HG02610 (cell line): Measurements from ENCODE around the gene TCF7.

ENCODE experiments used
- ATAC-seq: cut with Tn5 transposase; IDR thresholded peaks from one replicate; pipeline ENCODE4 v1.9.1; 2021; ENCODE audit warnings: mild to moderate bottlenecking, moderate library complexity; ENCODE audit not compliant: unreplicated experiment

The TCF7 gene

DNA sequence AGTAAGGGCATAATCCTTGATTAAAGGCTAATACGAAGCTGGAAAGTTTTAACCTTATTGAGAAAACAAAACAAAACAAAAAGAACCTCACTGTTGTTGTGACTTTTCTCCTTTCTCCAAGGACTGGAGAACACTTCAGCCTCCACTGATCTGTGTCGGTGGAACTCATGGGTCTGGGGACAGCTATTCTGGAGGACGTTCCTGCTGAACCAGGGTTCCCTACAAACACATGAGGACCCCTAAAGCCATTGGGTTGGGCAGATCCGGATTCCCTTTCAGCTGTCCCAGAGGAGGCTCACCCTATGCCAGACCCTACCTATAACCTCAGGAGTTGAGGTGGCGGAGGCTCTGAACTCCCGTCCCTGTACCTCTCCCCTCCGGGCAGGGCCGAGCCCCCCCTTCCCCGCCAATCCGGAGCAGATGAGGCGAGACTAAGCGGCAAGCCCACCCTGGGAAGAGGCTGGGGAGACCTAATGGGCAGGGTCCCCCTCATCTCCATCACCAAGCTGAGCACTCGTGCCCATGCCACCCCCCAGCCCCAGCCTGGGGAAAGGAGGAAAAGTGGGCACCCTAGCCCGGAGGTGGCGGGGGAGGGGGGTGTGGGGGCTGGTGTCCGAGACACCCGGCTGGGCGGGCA is 1.6 kb upstream of the TCF7 start:
- ATAC-seq, result no peak

- ATAC-seq, result no peak
Measured at GRCh38 chr5:134113363-134113889, 1.1 kb upstream of the TCF7 start.

DNA sequence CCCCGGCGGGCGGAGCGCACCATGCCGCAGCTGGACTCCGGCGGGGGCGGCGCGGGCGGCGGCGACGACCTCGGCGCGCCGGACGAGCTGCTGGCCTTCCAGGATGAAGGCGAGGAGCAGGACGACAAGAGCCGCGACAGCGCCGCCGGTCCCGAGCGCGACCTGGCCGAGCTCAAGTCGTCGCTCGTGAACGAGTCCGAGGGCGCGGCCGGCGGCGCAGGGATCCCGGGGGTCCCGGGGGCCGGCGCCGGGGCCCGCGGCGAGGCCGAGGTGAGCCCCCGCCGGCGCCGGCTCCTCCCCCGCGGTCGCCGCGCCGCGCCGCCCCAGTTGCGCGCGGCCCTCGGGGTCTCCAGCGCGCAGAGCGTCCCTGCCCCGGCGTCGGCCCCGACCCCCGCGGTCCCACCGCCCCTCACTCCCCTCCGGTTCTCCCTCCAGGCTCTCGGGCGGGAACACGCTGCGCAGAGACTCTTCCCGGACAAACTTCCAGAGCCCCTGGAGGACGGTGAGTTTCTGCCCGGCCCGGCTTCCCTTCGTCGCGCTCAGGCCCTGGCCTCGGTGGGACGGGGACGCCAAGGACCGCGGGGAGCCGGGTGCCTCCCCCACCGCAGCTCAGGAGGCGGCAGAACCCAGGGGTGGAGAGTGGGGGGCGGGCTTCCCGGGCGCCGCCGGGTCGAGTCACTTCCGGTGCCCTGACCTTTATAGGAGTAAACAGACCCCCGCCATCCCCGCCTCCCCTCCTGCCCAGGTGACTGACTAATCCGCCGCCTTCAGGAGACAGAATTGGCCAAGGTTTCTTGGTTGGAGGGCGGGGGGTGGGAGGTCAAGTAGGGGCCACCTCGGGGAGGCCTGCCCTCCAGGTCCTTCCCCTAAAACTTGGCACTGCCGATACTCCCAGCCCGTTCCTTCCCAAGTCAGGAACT is 665 bp downstream of the TCF7 start:
- ATAC-seq, result no peak

DNA sequence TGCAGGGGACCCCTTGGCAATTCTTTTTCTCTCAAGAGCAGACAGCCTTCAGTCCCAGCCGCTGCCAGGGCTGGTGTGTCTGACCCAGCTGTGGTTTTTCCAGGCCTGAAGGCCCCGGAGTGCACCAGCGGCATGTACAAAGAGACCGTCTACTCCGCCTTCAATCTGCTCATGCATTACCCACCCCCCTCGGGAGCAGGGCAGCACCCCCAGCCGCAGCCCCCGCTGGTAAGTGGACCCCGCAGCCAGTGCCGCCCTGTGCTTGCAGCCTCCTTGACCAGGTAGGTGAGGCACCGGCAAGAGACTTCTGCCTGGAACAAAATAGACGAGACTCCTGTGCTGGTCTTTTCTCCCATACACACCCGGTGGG is 1.3 kb downstream of the TCF7 start:
- no peak for ATAC-seq

DNA sequence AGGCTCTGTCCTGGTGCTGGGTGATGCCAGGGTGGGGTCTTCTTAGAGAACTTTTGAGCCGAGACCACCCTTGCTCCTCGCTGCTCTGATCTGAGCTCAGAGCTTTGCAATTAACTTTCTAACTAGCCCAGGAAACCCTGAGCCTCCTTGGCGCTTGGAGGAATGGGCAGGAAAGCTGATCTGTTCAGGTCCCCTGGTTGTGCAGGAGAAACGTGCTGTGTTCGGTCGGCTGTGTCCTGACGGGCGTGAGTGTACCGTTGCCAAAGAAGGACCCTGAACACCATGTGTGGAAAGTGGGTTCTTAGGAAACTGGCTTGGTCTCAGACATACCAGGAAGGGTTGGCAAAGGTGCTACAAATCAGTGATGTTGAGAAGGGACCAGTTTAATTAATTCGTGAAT is 1.8 kb downstream of the TCF7 start:
- no peak for ATAC-seq

GRCh38 chr5:134116789-134117761 is 2.6 kb downstream of the TCF7 start:
- ATAC-seq, result no peak

DNA sequence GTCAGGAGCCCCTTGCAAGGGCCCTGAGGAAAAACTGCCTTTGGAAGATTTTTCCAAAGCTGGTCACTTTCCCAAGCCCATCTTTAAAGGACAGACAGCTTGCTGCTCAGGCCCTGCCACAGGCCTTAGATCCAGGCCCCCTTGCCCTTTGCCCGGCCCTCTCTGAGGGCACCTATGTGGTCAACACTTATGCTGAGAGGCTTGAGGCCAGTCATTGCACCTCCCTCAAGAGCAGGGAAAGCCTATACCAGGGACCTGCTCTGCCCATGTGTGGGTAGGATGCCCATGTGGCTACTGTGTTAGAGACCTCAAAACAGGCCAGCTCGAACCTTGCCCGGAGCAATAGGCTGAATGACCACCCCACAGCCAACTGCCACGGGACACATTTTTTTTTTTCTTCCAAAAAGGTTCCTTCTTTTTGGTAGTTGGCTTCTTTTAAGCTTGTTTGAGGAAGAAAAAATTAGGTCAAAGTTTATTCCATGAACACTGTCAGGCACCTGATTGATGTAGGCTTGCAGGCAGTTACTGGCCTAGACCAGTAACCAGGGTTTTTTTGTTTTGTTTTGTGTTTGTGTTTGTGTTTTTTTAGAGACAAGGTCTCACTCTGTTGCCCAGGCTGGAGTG is 3.8 kb downstream of the TCF7 start:
- no peak for ATAC-seq

- no peak for ATAC-seq
Measured at GRCh38 chr5:134119720-134120119, 5.2 kb downstream of the TCF7 start.

- ATAC-seq, result no peak
Measured at GRCh38 chr5:134120386-134121138, 6.1 kb downstream of the TCF7 start.

DNA sequence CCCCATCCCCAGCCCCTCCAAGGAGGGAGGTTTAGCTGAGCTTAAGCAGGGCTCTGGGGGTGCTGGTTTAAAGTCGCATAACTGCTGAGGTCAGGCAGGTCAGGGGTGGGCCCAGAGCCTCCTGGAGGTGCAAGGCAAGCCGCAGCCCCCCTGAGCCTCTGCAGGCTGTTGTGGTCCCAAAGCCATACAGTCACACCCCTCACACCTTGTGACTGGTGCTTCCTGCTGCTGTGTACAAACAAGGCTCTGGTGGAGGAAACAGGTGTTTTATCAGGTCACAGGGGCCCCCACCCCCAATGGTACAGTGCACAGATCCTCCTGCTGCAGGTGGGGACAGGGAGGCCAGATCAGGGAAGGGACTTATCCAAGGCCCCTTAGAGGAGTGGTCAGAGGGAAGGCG is 8.0 kb downstream of the TCF7 start:
- no peak for ATAC-seq

GRCh38 chr5:134123360-134123759 is 8.9 kb downstream of the TCF7 start:
- ATAC-seq, result no peak

- no peak for ATAC-seq
Measured at GRCh38 chr5:134124289-134125038, 10.0 kb downstream of the TCF7 start.

- no peak for ATAC-seq
Measured at GRCh38 chr5:134125039-134126015, 10.8 kb downstream of the TCF7 start.

DNA sequence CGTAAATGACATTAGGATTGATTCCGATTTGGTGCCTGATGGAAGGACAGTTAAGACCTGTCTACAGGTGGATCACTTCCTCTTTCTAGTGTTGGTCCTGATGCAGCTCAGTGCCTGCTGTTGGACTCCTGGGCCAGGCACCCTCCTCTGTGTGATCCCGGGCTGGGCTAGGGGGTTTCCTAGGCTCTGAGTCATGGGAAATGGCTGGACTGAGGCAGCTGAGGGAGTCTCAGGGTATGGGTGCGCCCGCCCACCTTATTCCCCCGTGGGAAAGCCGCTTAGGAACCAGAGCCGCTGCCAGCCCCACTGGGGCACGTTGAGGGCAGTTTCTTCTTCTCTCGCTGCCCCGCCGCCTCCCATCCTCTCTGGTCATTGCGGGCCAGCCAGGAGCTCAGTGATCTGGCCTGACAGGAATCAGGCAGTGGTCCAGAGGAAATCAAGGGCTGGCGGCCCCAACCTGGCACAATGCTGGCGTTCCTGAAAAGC is 12.9 kb downstream of the TCF7 start:
- ATAC-seq, result peak; percentile 61

GRCh38 chr5:134127988-134128647 is 13.6 kb downstream of the TCF7 start:
- no peak for ATAC-seq

- ATAC-seq, result no peak
Measured at GRCh38 chr5:134128648-134128995, 14.1 kb downstream of the TCF7 start.
